K562 (cell line): Measurements from ENCODE around the gene PTGR2. TPM values are rescaled to one million over a fixed set of nuclear protein-coding genes. Genes with fewer than 3 reads are reported as not detected.

Source experiments
- ATF1 ChIP-seq, 2 experiments: fragments of 450-650 bp in 1 of 2; IDR thresholded peaks; 2 replicates each; pipeline ENCODE4 v1.6.1; 2016; ENCODE audit warnings: missing compliant biosample characterization in 1 of 2, missing genetic modification characterization in 1 of 2
- ELK1 ChIP-seq: sonication (generic); formaldehyde crosslinking; IDR thresholded peaks from 2 replicates; pipeline ENCODE4 v1.8.1; 2022; ENCODE audit warnings: missing genetic modification reagents
- GABPA ChIP-seq: fragments of 200-800 bp; sonication (Bioruptor generic); conservative IDR thresholded peaks from 2 replicates; pipeline ENCODE4 v1.6.1; 2016; ENCODE audit warnings: low read depth, missing genetic modification characterization, missing compliant biosample characterization
- GATAD2B ChIP-seq: fragments of 450-650 bp; IDR thresholded peaks from 2 replicates; pipeline ENCODE4 v1.6.1; 2017; ENCODE audit warnings: mild to moderate bottlenecking, borderline replicate concordance
- ILF3 ChIP-seq: fragments of 450-650 bp; IDR thresholded peaks from 2 replicates; pipeline ENCODE4 v1.6.1; 2018; ENCODE audit warnings: antibody characterized with exemption, mild to moderate bottlenecking, moderate library complexity, borderline replicate concordance
- KAT8 ChIP-seq: fragments of 450-650 bp; IDR thresholded peaks from 2 replicates; pipeline ENCODE4 v1.6.1; 2016; ENCODE audit warnings: low read depth, mild to moderate bottlenecking
- KDM1A ChIP-seq, 2 experiments: fragments of 450-650 bp; IDR thresholded peaks; 2 replicates each; pipeline ENCODE4 v1.6.1; 2016; ENCODE audit warnings: mild to moderate bottlenecking in 2 of 2
- L3MBTL2 ChIP-seq: fragments of 450-650 bp; IDR thresholded peaks from 2 replicates; pipeline ENCODE4 v1.6.1; 2016; ENCODE audit warnings: mild to moderate bottlenecking, moderate library complexity
- LEF1 ChIP-seq: fragments of 450-650 bp; IDR thresholded peaks from 2 replicates; pipeline ENCODE4 v1.6.1; 2016; ENCODE audit warnings: mild to moderate bottlenecking
- PRPF4 ChIP-seq: fragments of 200-400 bp; formaldehyde crosslinking; IDR thresholded peaks from one replicate; pipeline ENCODE4 v1.6.1; 2017; ENCODE audit warnings: low read length, low read depth, mild to moderate bottlenecking; ENCODE audit not compliant: insufficient read depth, poor library complexity, severe bottlenecking
- SMARCE1 ChIP-seq: fragments of 450-650 bp; IDR thresholded peaks from 2 replicates; pipeline ENCODE4 v1.7.1; 2016; ENCODE audit warnings: mild to moderate bottlenecking
- SRSF9 ChIP-seq: fragments of 200-400 bp; formaldehyde crosslinking; IDR thresholded peaks from 2 replicates; pipeline ENCODE4 v1.6.1; 2017; ENCODE audit warnings: low read depth, low read length, borderline replicate concordance
- STAT5A ChIP-seq: IDR thresholded peaks from 2 replicates; pipeline ENCODE4 v1.6.1; 2012; ENCODE audit warnings: low read length, inconsistent platforms, borderline replicate concordance
- STAT6 ChIP-seq: sonication (generic); formaldehyde crosslinking; IDR thresholded peaks from 2 replicates; pipeline ENCODE4 v1.8.1; 2023; ENCODE audit warnings: mild to moderate bottlenecking, missing genetic modification reagents
- TCF7 ChIP-seq: sonication (generic); IDR thresholded peaks from 2 replicates; pipeline ENCODE4 v1.6.1; 2016; ENCODE audit warnings: antibody characterized with exemption, borderline replicate concordance
- ZBED1 ChIP-seq: IDR thresholded peaks from 2 replicates; pipeline ENCODE4 v1.6.1; 2014
- ZBTB1 ChIP-seq: sonication (generic); formaldehyde crosslinking; IDR thresholded peaks from 2 replicates; pipeline ENCODE4 v1.8.1; 2023; ENCODE audit warnings: missing genetic modification reagents, low read depth, mild to moderate bottlenecking, borderline replicate concordance
- ZNF174 ChIP-seq: fragments of 250-450 bp; sonication (Bioruptor Pico); IDR thresholded peaks from 2 replicates; pipeline ENCODE4 v1.4.0; 2020; ENCODE audit warnings: mild to moderate bottlenecking
- ZNF347 ChIP-seq: fragments of 450-650 bp; formaldehyde crosslinking; IDR thresholded peaks from 2 replicates; pipeline ENCODE4 v1.4.0; 2020; ENCODE audit warnings: low read depth, mild to moderate bottlenecking, moderate library complexity
- ZNF398 ChIP-seq: fragments of 250-450 bp; sonication (Bioruptor Pico); IDR thresholded peaks from 2 replicates; pipeline ENCODE4 v1.8.0; 2021; ENCODE audit warnings: moderate library complexity, mild to moderate bottlenecking, inconsistent platforms
- polyA plus RNA-seq, 8 experiments: library from polyadenylated mRNA; depleted of rRNA in 4 of 8; stranded (reverse) in 5 of 8; unstranded in 3 of 8; fragments of >200 nt; fragmentation: Nextera tagmentation in 2 of 8; fragmentation: Illumina TruSeq in 1 of 8; extraction: Ambion mirVana in 2 of 8; extraction: Trizol in 1 of 8; gene quantifications; 2 replicates each; pipeline versions ENCODE4 v1.2.1 to v1.2.3, GENCODE V29; 2011 to 2014; ENCODE audit warnings: inconsistent platforms in 1 of 8, missing spikeins in 1 of 8
- total RNA-seq, 7 experiments: library from RNA; depleted of rRNA in 6 of 7; stranded (reverse); fragments of >200 nt in 6 of 7; fragmentation: Illumina TruSeq in 2 of 7; extraction: Trizol in 2 of 7; gene quantifications; 2 replicates each; pipeline versions ENCODE4 v1.2.1 to v1.2.3, GENCODE V29; 2011 to 2021; ENCODE audit warnings: low replicate concordance in 1 of 7
- TF ChIP-seq, protein P1 (sequence below): fragments of 250-450 bp; sonication (Bioruptor Pico); IDR thresholded peaks from 2 replicates; pipeline ENCODE4 v1.4.0; 2020

The PTGR2 gene
- total and polyA plus RNA-seq, 9 of the 15 experiments (the other 6 are each of a cell fraction or from before 2014, with no cell fraction given): 7.4 to 23.0 (median 13.0) TPM

- TF ChIP-seq ILF3: no peak
- TF ChIP-seq KAT8: no peak
- TF ChIP-seq GABPA: no peak
- TF ChIP-seq GATAD2B: no peak
- TF ChIP-seq SMARCE1: peak; percentile 31; the same call in 1 of the 2 replicates
- no peak for TF ChIP-seq LEF1
- no peak for TF ChIP-seq L3MBTL2
- TF ChIP-seq ZNF174 (CRISPR knock-in tag): no peak
- no peak for TF ChIP-seq ELK1 (CRISPR knock-in tag)
- TF ChIP-seq ZBTB1 (CRISPR knock-in tag): no peak
- TF ChIP-seq PRPF4: no peak
- TF ChIP-seq TCF7: no peak
- TF ChIP-seq, protein P1, sequence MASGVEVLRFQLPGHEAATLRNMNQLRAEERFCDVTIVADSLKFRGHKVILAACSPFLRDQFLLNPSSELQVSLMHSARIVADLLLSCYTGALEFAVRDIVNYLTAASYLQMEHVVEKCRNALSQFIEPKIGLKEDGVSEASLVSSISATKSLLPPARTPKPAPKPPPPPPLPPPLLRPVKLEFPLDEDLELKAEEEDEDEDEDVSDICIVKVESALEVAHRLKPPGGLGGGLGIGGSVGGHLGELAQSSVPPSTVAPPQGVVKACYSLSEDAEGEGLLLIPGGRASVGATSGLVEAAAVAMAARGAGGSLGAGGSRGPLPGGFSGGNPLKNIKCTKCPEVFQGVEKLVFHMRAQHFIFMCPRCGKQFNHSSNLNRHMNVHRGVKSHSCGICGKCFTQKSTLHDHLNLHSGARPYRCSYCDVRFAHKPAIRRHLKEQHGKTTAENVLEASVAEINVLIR (CRISPR knock-in tag): no peak
- TF ChIP-seq ZNF398: no peak
- TF ChIP-seq STAT5A: peak; percentile 69
- TF ChIP-seq ATF1 (CRISPR knock-in tag; IDR thresholded peaks at IDR 0.05): no peak
- TF ChIP-seq ATF1 (tag; IDR thresholded peaks at IDR 0.05): 0 out of 2 replicates have a peak, but pooled peaks have one; percentile 20
- TF ChIP-seq KDM1A (IDR thresholded peaks at IDR 0.05): peak; percentile 93
- TF ChIP-seq STAT6: no peak
- no peak for TF ChIP-seq ZBED1
- no peak for TF ChIP-seq SRSF9
- TF ChIP-seq ZNF347 (CRISPR knock-in tag): no peak
Measured at GRCh38 chr14:73861073-73861472, 9.4 kb downstream of the PTGR2 start (continued).
